ENCODE measurements around the gene SMARCD3. TPM values are rescaled to one million over a fixed set of nuclear protein-coding genes. Genes with fewer than 3 reads are reported as not detected.

SMARCD3 gene
- total RNA-seq, 1 experiment from 2014 or later = 4.6 TPM

GRCh38 chr7:151212626-151213025 lies 35.9 kb downstream of the SMARCD3 start:
- Histone ChIP-seq H3K79me2 (ENCODE audit: low read depth) (no peaks in the 10 kb centered on the region), H4K20me1 (ENCODE audit: insufficient read depth) (no peaks in the 10 kb centered on the region), H3K9me3 (ENCODE audit: insufficient read depth, low read depth) (no peaks in the 10 kb centered on the region), H3K9me2 (ENCODE audit: insufficient read depth) (no peaks in the 10 kb centered on the region), H3K27ac (no peak overlapping the region), H3F3A (ENCODE audit: insufficient read depth, low read depth) (peaks cover 21% of the 10 kb centered on the region), H3K27me3 (ENCODE audit: insufficient read depth, low read depth) (peaks cover 7% of the 10 kb centered on the region), H3K4me2 (no peak overlapping the region), H2AFZ (no peak overlapping the region), H3K4me1 (replicated peaks; ENCODE audit: insufficient read depth) (no peaks in the 10 kb centered on the region), H3K4me3 (no peak overlapping the region), H3K36me3 (ENCODE audit: low read depth) (peaks cover 25% of the 10 kb centered on the region)
- CTCF ChIA-PET = no interaction called here
- DNase-seq = peak in 1 of 2 experiments; percentile 12
- TSS peak; percentile 6 for BruUV-seq (replicated peaks)
- intact Hi-C loops (cut with micrococcal nuclease; ENCODE audit: unreplicated experiment) = no loop called here
- TF ChIP-seq CTCF (conservative IDR thresholded peaks at IDR 0.05) = no peak
- no peak for TF ChIP-seq EZH2 (IDR thresholded peaks at IDR 0.05; ENCODE audit: low read depth)
- POLR2A ChIA-PET (ENCODE audit: unreplicated experiment) = no interaction called here

GRCh38 chr7:151211155-151211772 lies 37.2 kb downstream of the SMARCD3 start:
- intact Hi-C loops (cut with micrococcal nuclease; ENCODE audit: unreplicated experiment) = no loop called here
- no peak for TF ChIP-seq EZH2 (IDR thresholded peaks at IDR 0.05; ENCODE audit: low read depth)
- TF ChIP-seq CTCF (conservative IDR thresholded peaks at IDR 0.05) = no peak
- peaks cover 21% of the 10 kb centered on the region for H3F3A ChIP-seq (ENCODE audit: insufficient read depth, low read depth)
- H2AFZ ChIP-seq = no peak overlapping the region
- H3K36me3 ChIP-seq (ENCODE audit: low read depth) = peaks cover 15% of the 10 kb centered on the region; the same call in 1 of the 2 replicates
- no peaks in the 10 kb centered on the region for H4K20me1 ChIP-seq (ENCODE audit: insufficient read depth)
- H3K4me3 ChIP-seq = no peak overlapping the region
- no peaks in the 10 kb centered on the region for H3K9me2 ChIP-seq (ENCODE audit: insufficient read depth)
- H3K9me3 ChIP-seq (ENCODE audit: insufficient read depth, low read depth) = no peaks in the 10 kb centered on the region
- CTCF ChIA-PET = no interaction called here
- POLR2A ChIA-PET (ENCODE audit: unreplicated experiment) = no interaction called here
- H3K79me2 ChIP-seq (ENCODE audit: low read depth) = no peaks in the 10 kb centered on the region
- peaks cover 21% of the 10 kb centered on the region for H3K27me3 ChIP-seq (ENCODE audit: insufficient read depth, low read depth)
- BruUV-seq (replicated peaks) = no TSS peak
- no peak overlapping the region for H3K27ac ChIP-seq
- DNase-seq = no peak
- no peaks in the 10 kb centered on the region for H3K4me1 ChIP-seq (replicated peaks; ENCODE audit: insufficient read depth)
- no peak overlapping the region for H3K4me2 ChIP-seq

- intact Hi-C loops (cut with micrococcal nuclease; ENCODE audit: unreplicated experiment) = no loop called here
- ChIA-PET POLR2A (ENCODE audit: unreplicated experiment) (no interaction called here), CTCF (no interaction called here)
Measured at GRCh38 chr7:151210087-151210854, 38.2 kb downstream of the SMARCD3 start, which contains the start of gene H2BK1. H2BK1 (minus strand) TSS chr7:151210488; CDS start chr7:151210318, 170 bp downstream.

More at GRCh38 chr7:151210087-151210854, 38.2 kb downstream of the SMARCD3 start, which contains the start of gene H2BK1:
- Histone ChIP-seq H3K36me3 (ENCODE audit: low read depth) (0 out of 2 replicates have a peak, but pooled peaks cover 5% of the 10 kb centered on the region), H3K4me1 (replicated peaks; ENCODE audit: insufficient read depth) (no peaks in the 10 kb centered on the region), H3K9me2 (ENCODE audit: insufficient read depth) (no peaks in the 10 kb centered on the region), H3K27me3 (ENCODE audit: insufficient read depth, low read depth) (peaks cover 31% of the 10 kb centered on the region), H3K4me2 (no peak within 1 kb of the TSS), H3K4me3 (no peak within 1 kb of the TSS), H3F3A (ENCODE audit: insufficient read depth, low read depth) (peaks cover 20% of the 10 kb centered on the region), H3K27ac (no peak within 1 kb of the TSS), H3K79me2 (ENCODE audit: low read depth) (no peaks in the 10 kb centered on the region), H2AFZ (no peak within 1 kb of the TSS), H4K20me1 (ENCODE audit: insufficient read depth) (no peaks in the 10 kb centered on the region), H3K9me3 (ENCODE audit: insufficient read depth, low read depth) (no peaks in the 10 kb centered on the region)
- no peak for DNase-seq
- TF ChIP-seq EZH2 (IDR thresholded peaks at IDR 0.05; ENCODE audit: low read depth) (no peak), CTCF (conservative IDR thresholded peaks at IDR 0.05) (no peak)
- no TSS peak for BruUV-seq (replicated peaks)
